G401.6 (cell line): ENCODE results near the gene CELF2.

ENCODE experiments used
- FAIRE-seq: peaks from 2 replicates; lab custom pipeline; 2012; peaks lifted over from hg19 to GRCh38; lab: Jason Lieb, UNC

Gene CELF2

DNA sequence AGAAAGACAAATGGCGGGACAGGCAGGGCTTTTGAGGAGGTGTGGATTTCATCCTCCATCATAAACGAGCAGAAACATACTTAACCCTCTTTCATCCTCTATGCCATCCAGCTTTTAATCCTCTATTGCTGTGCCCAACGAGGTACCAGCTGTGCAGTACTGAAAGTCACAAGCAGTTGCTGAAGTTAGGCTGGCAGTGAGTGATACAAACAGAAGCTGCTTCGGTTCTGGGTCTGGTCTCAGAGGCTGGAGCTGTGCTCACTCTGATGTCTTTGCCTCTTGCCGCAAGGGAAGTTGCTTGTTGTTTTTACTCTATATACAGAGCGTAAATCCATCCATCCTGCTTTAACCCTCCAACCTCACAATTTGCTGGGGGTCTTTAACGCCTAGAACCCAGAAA lies 235.2 kb downstream of the CELF2 start:
- no peak for FAIRE-seq

- no peak for FAIRE-seq
Measured at GRCh38 chr10:11253385-11254002, 235.8 kb downstream of the CELF2 start.

GRCh38 chr10:11255156-11255555 lies 237.5 kb downstream of the CELF2 start:
- no peak for FAIRE-seq

- FAIRE-seq = no peak
Measured at GRCh38 chr10:11255796-11256444, 238.2 kb downstream of the CELF2 start.

DNA sequence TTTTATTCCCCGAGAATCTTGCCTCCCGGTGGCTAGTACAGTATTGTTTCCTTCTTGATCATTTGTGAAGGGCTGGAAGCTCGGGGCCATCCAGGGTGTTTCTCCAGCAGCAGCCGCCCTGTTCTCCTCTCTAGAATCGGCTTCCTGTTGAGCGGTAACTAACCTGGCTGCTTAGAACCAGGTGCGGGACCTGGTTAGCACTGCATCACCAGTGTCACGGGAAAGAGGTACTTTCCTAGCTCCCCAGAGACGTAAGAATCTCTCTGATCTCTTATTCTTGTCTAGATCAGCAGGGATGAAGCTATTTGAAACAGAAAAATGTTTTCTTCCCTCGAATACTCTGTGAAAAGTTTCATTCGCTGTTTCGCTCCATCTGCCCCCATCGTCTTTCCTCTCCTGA lies 239.2 kb downstream of the CELF2 start:
- FAIRE-seq = no peak

DNA sequence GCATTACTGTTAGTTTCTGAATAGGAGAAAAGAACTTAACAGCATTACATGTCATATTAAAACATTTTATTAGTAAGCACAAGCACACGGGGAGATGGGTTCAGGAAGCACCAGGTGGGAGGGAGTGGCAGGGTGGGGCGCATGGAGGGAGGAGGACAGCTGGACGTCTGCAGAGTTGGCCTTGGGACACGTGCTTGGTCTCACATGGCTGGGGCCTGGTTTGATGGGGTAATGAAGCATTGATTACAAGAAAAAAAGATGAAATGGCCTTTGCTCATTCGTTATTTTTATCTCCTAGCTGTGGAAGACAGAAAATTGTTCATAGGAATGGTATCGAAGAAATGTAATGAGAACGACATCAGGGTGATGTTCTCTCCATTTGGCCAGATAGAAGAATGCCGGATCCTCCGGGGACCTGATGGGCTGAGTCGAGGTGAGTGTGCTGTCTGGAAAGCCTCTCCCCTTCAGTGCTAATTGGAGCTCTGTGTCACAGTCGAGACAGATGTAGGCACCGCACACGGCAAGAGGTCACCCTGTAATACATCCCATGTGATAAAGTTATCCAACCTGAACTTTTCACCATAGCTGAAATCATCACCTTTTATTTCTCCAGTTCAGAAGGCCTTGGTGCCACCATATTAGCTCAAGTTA lies 239.9 kb downstream of the CELF2 start:
- FAIRE-seq = no peak

DNA sequence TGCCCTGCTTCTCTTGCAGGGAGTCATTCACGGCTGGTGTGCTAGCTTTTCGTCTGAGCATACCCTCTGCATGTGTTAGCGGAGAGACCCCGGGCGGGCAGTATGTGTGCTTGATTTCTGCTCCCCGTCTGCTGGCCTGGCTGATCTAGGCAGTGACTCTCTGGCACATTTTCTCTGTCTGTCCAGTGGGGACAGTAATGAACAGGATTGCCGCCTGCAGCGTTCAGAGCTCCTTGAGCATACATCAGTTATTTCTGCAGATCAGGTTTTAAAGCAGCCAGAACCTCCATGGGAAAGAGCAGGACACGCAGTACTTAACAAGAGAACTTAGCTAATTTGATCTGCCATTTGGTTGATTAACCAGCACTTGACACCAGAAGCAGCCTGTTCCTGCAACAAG lies 242.5 kb downstream of the CELF2 start:
- FAIRE-seq = no peak

DNA sequence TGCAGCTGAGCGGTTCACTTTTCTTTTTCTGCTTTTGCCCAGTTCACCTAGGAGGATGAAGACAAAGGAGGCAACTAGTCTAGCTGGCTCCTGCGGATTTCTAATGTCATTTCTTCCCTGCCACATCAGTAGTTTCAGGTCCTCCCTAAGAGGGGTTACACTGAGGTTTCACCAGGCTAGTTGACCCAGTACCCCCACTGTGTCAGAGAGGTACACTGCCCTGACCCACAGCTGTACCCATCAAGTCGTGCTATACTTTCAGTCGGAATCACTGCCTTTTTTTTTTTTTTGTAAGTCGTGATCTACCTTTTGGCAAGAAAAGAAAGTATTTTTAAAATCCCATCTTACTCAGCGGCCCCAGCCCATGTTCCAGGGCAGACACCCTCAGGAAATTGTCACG lies 243.5 kb downstream of the CELF2 start:
- no peak for FAIRE-seq

DNA sequence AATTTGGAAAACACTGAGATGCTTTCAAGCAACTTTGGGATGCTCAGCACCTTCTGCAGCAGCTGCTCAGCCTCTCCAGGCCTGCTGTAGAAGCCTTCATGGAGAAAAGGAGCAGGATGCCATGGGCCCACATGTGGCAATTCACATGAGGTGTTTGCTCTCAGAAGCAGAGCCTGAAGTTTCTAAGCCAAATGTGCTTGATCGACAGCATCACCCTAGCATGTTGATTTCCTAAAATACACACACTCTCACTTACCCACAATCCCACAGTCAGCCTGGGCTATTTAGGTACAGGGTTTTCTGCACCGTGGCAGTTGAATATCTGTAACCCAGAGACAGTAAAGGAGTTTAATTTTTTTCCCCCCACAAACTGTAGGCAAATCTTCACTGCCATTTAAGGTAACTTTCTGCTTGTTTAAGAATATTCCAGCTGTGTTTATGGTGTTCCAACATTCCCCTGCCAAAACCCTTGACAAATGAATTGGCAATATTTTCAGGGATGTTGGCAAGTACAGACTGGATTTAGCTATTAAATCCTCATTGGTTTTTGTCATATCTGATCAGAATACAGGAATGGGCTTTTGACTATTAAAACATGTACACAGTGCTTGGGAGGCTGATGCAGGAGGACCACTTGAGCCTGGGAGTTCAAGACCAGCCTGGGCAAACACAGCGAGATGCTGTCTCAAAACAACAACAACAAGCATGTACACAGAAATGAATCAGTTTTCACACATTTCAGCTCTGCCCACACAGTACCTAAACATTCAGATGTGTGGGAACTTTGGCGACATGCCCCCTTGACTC lies 244.2 kb downstream of the CELF2 start:
- no peak for FAIRE-seq

DNA sequence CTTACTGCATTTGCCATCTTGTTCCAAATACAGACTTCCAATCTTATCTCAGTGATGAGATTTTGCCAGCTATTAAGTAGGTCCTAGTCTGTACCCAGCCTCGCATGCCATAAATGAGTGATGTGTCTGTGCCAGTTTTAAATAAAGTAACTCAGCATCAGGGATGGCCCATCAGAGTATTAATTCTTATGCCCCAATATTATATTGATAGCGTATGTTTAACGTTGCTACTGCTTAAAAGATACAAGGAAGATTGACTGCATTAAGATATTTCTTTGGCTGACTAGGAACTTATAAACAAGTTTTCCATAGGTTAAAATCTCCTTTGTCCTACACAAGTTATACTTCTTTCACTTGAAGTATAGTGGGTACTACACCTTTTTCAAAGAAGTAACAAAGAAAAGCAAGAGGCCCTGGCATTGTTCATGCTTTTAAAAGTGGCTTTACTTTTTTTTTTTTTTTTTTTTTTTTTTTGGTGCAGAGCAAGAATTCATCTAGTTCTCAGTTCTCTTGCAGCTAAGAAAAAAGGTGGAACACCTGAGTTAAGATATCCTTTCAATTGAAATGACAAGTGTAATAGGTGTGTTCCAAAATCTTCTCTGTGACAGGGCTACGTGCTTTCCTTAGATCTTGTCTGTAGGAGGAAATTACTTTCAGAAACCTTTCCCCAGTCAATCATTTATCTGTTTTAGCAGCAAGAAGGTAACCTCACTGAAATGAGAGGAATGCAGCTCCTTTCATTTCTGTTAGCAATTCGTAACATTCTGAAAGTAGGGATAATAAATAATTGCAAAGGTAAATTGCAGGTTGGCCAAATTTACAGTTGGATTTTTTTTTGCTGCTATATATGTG lies 245.0 kb downstream of the CELF2 start:
- FAIRE-seq = no peak

GRCh38 chr10:11263767-11264166 lies 246.1 kb downstream of the CELF2 start:
- no peak for FAIRE-seq

- FAIRE-seq = no peak
Measured at GRCh38 chr10:11264296-11265048, 246.8 kb downstream of the CELF2 start.

GRCh38 chr10:11265484-11265883 lies 247.8 kb downstream of the CELF2 start:
- FAIRE-seq = no peak

DNA sequence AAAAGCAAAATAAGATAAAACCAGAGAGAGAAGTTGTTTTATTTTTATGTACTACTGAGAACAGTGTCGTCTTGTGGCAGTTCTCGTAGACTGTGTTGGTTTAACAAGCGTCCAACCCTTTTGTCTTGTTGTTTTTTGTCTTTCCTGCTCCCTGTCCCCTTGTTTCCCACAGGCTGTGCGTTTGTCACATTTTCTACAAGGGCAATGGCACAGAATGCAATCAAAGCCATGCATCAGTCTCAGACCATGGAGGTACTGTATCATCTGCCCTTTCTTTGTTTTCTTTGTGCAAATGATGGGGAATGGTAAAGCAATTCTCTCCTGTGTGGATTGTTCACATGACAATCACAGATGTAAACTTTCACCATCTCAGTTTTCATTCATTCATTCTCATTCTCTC lies 248.8 kb downstream of the CELF2 start:
- no peak for FAIRE-seq

DNA sequence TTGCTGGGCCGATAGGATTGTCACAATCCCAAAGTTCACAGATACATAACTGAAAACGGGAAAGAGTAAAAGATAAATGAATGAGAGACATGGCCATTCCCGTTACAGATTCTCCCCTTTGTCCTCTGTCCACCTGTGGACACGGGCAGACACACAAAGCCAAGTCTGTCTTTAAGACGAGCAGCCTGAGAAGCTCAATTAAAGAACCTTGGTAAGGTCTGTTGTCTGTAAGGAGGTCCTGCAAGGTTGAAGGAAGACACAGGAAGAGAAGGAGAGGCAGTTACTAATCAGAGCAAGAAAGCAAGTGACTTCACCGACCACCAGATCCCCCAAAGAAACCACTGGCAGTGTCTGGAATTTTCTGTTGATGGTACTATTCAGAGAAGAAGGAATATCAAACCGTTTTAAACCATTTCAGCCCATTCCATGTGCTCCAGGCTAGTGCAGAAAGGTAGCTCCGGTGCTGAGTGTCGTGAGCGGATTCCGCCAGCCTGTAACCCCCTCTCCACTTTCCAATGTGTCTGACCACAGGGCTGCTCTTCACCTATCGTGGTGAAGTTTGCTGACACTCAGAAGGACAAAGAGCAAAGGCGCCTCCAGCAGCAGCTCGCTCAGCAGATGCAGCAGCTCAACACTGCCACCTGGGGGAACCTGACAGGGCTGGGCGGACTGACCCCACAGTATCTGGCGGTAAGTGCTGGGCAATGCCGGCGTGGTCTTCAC lies 252.6 kb downstream of the CELF2 start:
- FAIRE-seq = no peak

DNA sequence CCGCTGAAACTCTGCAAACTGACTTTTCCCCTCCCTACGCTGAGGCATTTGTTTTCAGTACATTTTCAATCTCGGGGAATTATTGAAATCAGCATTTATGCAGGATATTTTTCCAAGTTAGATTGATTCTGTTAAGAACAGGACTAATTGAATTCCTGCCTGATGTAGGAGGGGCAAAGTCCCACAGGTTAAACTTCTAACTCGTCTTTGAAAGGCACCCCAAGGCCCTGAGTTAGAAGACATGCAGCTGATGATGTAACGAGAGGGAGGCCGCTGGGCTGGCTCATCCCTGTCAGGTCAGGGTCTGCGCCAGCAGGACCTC lies 253.1 kb downstream of the CELF2 start:
- FAIRE-seq = no peak

- FAIRE-seq = no peak
Measured at GRCh38 chr10:11272915-11273389, 255.3 kb downstream of the CELF2 start.

GRCh38 chr10:11274452-11274851 lies 256.8 kb downstream of the CELF2 start:
- FAIRE-seq = no peak

- no peak for FAIRE-seq
Measured at GRCh38 chr10:11275651-11276050, 258.0 kb downstream of the CELF2 start.

GRCh38 chr10:11276449-11276990 lies 258.8 kb downstream of the CELF2 start:
- FAIRE-seq = no peak
